Measurements from ENCODE around the gene FRMD1.

DNA sequence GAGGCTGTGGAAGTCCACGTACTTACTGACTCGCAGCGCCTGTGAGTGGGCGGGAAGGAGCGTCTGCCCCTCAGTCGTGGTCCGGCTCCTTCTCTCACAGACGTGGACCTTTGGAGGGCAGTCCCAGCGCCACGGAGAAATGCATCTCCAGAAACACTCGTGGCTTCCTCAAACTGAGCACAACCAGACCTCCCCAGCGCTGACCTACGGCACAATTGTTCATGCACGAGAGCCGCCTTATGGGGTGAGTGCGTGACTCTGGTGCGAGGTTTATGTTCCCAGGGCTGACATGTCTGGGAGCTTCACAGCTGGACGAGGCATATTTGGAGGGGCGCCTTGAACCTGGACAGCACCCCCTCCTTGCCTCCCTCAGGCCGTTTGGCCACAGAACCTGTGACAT, 29.7 kb downstream of the FRMD1 start:
- TF ChIP-seq CTCF (IDR thresholded peaks at IDR 0.05) (no peak), POLR2A (IDR thresholded peaks at IDR 0.05) (no peak)
